KMS-11 (cell line): ENCODE data around the gene EXOC6B.

Experiments
- H2AFZ ChIP-seq: fragments of 200-600 bp; sonication (generic); 2 replicates; pipeline ENCODE4 v1.6.1; 2016; ENCODE audit warnings: antibody characterized with exemption, mixed run types, low read depth
- H3K27ac ChIP-seq: fragments of 200-600 bp; sonication (generic); 2 replicates; pipeline ENCODE4 v1.6.1; 2016; ENCODE audit warnings: mild to moderate bottlenecking, mixed run types
- H3K27me3 ChIP-seq: fragments of 200-600 bp; sonication (generic); 2 replicates; pipeline ENCODE4 v1.6.1; 2017; ENCODE audit warnings: mild to moderate bottlenecking, low read depth, mixed run types, moderate library complexity; ENCODE audit not compliant: insufficient read depth
- H3K36me3 ChIP-seq: fragments of 200-600 bp; sonication (generic); 2 replicates; pipeline ENCODE4 v1.6.1; 2017; ENCODE audit warnings: mild to moderate bottlenecking, mixed run types; ENCODE audit not compliant: insufficient read depth
- H3K4me1 ChIP-seq: fragments of 200-600 bp; sonication (generic); 2 replicates; pipeline ENCODE4 v1.6.1; 2016; ENCODE audit warnings: mild to moderate bottlenecking, low read depth, mixed run types; ENCODE audit not compliant: poor library complexity, severe bottlenecking
- H3K4me2 ChIP-seq: fragments of 200-600 bp; sonication (generic); 2 replicates; pipeline ENCODE4 v1.7.0; 2016; ENCODE audit warnings: mild to moderate bottlenecking, mixed run types
- H3K4me3 ChIP-seq: fragments of 200-600 bp; sonication (generic); IDR thresholded peaks from 2 replicates; pipeline ENCODE4 v1.6.1; 2017; ENCODE audit warnings: low read depth, low read length, mixed read lengths; ENCODE audit not compliant: insufficient read depth
- H3K79me2 ChIP-seq: fragments of 200-600 bp; sonication (generic); 2 replicates; pipeline ENCODE4 v1.6.1; 2016; ENCODE audit warnings: low read depth, mixed run types; ENCODE audit not compliant: insufficient read depth
- H3K9ac ChIP-seq: fragments of 200-600 bp; sonication (generic); 2 replicates; pipeline ENCODE4 v1.6.1; 2016; ENCODE audit warnings: mild to moderate bottlenecking, mixed run types
- H4K20me1 ChIP-seq: fragments of 200-600 bp; sonication (generic); 2 replicates; pipeline ENCODE4 v1.6.1; 2016; ENCODE audit warnings: mild to moderate bottlenecking, mixed run types; ENCODE audit not compliant: insufficient read depth
- TF ChIP-seq, protein P1 (sequence below): fragments of 200-600 bp; sonication (generic); conservative IDR thresholded peaks from 2 replicates; pipeline ENCODE4 v1.6.1; 2017; ENCODE audit warnings: low read depth, mild to moderate bottlenecking, antibody characterized with exemption, low read length, moderate library complexity, mixed read lengths

Gene EXOC6B

GRCh38 chr2:72275084-72275483 is 550.7 kb downstream of the EXOC6B start:
- no peaks in the 10 kb centered on the region for H3K79me2 ChIP-seq
- H3K27ac ChIP-seq = no peak overlapping the region
- no peak overlapping the region for H3K4me2 ChIP-seq
- no peak overlapping the region for H3K4me3 ChIP-seq
- no peaks in the 10 kb centered on the region for H3K4me1 ChIP-seq
- H2AFZ ChIP-seq = no peak overlapping the region
- TF ChIP-seq, protein P1, sequence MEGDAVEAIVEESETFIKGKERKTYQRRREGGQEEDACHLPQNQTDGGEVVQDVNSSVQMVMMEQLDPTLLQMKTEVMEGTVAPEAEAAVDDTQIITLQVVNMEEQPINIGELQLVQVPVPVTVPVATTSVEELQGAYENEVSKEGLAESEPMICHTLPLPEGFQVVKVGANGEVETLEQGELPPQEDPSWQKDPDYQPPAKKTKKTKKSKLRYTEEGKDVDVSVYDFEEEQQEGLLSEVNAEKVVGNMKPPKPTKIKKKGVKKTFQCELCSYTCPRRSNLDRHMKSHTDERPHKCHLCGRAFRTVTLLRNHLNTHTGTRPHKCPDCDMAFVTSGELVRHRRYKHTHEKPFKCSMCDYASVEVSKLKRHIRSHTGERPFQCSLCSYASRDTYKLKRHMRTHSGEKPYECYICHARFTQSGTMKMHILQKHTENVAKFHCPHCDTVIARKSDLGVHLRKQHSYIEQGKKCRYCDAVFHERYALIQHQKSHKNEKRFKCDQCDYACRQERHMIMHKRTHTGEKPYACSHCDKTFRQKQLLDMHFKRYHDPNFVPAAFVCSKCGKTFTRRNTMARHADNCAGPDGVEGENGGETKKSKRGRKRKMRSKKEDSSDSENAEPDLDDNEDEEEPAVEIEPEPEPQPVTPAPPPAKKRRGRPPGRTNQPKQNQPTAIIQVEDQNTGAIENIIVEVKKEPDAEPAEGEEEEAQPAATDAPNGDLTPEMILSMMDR = no peak
- no peaks in the 10 kb centered on the region for H4K20me1 ChIP-seq
- no peak overlapping the region for H3K9ac ChIP-seq
- no peaks in the 10 kb centered on the region for H3K36me3 ChIP-seq
- H3K27me3 ChIP-seq = no peaks in the 10 kb centered on the region

DNA sequence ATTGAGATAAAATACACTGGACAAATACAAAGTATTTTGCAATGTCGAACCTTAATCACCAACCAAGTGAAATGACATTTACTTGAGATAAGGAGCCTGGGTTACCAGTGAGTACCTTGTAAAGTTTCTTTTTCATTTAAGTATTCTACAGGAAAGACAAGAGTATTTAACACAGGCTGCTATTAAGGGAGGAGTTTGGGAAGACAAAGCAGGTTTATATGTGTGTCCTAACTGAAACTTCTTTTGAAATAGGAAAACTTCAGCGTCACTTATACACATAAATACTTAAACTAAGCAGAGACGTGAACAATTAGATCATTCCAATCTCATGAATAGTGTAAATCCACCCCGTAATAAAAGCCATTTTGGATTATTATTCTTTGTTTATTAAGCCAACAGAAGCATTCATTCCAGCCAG is 551.4 kb downstream of the EXOC6B start:
- H3K9ac ChIP-seq = no peak overlapping the region
- no peaks in the 10 kb centered on the region for H3K79me2 ChIP-seq
- H3K4me1 ChIP-seq = no peaks in the 10 kb centered on the region
- H4K20me1 ChIP-seq = no peaks in the 10 kb centered on the region
- no peak overlapping the region for H3K4me2 ChIP-seq
- H3K36me3 ChIP-seq = no peaks in the 10 kb centered on the region
- no peak overlapping the region for H3K27ac ChIP-seq
- no peaks in the 10 kb centered on the region for H3K27me3 ChIP-seq
- no peak overlapping the region for H2AFZ ChIP-seq
- TF ChIP-seq, protein P1 = no peak
- no peak overlapping the region for H3K4me3 ChIP-seq

- TF ChIP-seq, protein P1 = no peak
- H3K27ac ChIP-seq = no peak overlapping the region
- no peaks in the 10 kb centered on the region for H3K36me3 ChIP-seq
- H3K4me2 ChIP-seq = no peak overlapping the region
- no peak overlapping the region for H2AFZ ChIP-seq
- no peaks in the 10 kb centered on the region for H4K20me1 ChIP-seq
- H3K79me2 ChIP-seq = no peaks in the 10 kb centered on the region
- H3K4me1 ChIP-seq = no peaks in the 10 kb centered on the region
- H3K27me3 ChIP-seq = no peaks in the 10 kb centered on the region
- H3K9ac ChIP-seq = no peak overlapping the region
- H3K4me3 ChIP-seq = no peak overlapping the region
Measured at GRCh38 chr2:72273384-72273783, 552.4 kb downstream of the EXOC6B start.

DNA sequence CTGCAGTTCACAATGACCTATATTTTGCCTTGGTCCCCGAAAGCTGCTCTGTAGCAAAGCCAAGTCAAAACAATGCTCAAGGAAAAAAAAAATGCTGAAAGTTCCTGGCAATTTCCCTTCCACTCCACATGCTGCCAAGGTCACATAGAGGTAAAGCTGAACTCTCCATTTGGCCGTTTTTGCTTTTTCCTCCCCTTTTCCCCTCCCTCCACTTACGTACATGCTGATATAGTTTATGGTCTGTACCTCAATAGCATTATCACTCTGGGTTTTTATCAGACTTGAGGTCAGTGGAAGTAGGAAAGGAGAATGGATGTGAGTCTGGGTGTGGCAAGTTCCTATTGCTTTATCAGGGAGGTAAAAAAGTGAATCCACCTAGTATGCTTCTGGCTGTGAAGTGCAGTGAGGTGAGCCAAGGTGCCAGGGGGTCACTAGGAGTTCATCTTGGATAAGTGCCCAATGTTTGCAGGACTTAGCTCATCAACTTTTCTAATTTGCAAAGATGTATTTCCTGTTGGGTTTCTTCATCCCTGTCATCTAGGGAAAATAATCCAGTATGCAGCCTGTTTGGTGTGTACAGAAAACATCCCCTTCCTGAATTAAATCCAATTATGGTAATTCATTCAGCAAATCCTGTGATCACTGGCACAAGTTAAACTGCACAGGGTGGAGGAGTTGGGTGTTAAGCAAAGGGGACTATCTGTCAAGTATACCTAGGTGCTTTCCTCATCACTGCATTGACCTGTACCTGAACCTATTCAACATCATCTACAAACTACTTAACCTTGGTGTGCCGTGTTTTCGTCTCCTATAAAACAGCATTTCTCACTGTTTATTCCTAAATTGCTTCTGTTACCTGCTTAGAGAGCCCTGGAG is 553.8 kb downstream of the EXOC6B start:
- no peaks in the 10 kb centered on the region for H3K79me2 ChIP-seq
- no peak overlapping the region for H3K9ac ChIP-seq
- TF ChIP-seq, protein P1 = no peak
- H4K20me1 ChIP-seq = no peaks in the 10 kb centered on the region
- H3K4me3 ChIP-seq = no peak overlapping the region
- H3K4me2 ChIP-seq = no peak overlapping the region
- H2AFZ ChIP-seq = no peak overlapping the region
- no peaks in the 10 kb centered on the region for H3K36me3 ChIP-seq
- H3K4me1 ChIP-seq = no peaks in the 10 kb centered on the region
- H3K27ac ChIP-seq = no peak overlapping the region
- H3K27me3 ChIP-seq = no peaks in the 10 kb centered on the region
